ENCODE results near the gene FLNC.

The FLNC gene

DNA sequence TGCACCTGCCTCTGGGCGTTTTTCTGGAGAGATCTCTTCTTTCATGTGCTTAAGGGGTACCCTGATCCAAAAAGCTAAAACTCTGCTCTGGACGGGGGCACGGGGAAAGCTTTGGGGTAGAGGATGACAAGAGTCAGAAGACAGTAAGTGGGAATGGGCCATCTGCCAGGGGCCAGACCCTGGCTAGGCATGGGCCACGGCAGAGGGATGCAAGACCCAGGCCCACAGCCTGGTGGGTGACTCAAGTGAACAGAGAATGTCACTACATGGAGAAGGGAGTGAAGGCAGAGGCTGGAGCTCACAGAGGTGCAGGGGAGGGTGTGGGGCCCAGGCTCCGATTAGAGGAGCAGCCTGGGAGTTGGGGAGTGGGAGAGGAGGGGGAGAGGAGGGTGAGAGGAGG lies 15.3 kb downstream of the FLNC start:
- DNase-seq: no peak

DNA sequence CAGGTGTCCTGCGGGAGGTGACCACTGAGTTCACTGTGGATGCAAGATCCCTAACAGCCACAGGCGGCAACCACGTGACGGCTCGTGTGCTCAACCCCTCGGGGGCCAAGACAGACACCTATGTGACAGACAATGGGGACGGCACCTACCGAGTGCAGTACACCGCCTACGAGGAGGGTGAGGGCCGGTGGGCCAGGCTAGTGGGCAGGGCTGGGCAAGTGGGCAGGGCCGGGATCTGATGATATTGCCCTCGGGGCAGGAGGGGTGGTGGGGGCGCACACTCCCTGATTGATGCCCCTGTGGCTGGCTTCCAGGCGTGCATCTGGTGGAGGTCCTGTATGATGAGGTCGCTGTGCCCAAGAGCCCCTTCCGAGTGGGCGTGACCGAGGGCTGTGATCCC lies 15.8 kb downstream of the FLNC start:
- no peak for DNase-seq

- DNase-seq: no peak
Observed at GRCh38 chr7:128846781-128847444, 16.7 kb downstream of the FLNC start.

- no peak for DNase-seq
Observed at GRCh38 chr7:128847721-128848211, 17.6 kb downstream of the FLNC start.

DNA sequence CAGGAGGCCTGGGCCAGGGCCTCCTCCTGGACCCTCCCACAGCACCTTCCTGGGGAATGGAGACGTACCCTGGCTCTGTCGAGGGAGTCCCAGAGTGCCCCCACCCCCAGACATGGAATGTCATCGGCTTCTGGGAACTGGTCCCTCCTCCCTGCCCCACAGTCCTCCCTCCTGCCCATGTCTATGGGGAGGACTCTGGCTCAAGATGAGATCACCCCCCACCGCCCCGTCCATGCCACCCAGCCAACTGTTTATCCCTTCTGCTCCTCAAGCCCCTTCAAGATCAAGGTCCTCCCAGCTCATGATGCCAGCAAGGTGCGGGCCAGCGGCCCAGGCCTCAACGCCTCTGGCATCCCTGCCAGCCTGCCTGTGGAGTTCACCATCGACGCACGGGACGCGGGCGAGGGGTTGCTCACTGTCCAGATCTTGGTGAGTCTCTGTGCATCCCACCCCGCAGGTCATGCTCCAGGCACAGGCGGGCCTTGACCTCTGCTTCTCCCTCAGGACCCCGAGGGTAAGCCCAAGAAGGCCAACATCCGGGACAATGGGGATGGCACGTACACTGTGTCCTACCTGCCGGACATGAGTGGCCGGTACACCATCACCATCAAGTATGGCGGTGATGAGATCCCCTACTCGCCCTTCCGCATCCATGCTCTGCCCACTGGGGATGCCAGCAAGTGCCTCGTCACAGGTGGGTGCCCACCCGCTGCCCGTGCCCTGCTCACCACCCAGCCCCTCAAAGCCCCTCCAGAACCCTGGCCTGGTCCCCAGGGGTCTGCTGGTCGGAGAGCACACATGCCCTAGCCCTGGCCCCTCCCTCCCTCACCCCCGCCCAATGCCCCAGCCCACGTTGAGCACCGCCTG lies 18.3 kb downstream of the FLNC start:
- DNase-seq: no peak

GRCh38 chr7:128849156-128849515 lies 18.9 kb downstream of the FLNC start:
- no peak for DNase-seq

- DNase-seq: no peak
Observed at GRCh38 chr7:128849804-128850490, 19.7 kb downstream of the FLNC start.

DNA sequence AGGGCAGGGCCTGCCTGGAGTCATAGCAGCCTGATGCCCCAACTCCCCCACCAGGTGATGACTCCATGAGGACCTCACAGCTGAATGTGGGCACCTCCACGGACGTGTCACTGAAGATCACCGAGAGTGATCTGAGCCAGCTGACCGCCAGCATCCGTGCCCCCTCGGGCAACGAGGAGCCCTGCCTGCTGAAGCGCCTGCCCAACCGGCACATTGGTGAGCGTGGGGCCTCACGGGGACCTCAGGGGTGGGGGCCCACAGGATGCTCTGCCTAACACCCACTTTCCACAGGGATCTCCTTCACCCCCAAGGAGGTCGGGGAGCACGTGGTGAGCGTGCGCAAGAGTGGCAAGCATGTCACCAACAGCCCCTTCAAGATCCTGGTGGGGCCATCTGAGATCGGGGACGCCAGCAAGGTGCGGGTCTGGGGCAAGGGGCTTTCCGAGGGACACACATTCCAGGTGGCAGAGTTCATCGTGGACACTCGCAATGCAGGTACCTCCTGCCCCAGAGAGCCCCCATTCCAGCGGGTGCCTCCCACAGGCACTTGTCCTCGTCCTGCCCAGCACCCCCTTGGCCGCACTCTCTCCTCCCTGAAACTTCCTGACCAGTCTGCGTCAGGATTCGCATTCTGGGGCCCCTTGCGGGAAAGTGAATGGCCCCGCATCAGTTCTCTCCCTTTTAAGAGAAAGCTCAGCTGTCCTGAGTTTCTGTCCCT lies 22.5 kb downstream of the FLNC start:
- no peak for DNase-seq

GRCh38 chr7:128853799-128854198 lies 23.6 kb downstream of the FLNC start:
- DNase-seq: no peak

DNA sequence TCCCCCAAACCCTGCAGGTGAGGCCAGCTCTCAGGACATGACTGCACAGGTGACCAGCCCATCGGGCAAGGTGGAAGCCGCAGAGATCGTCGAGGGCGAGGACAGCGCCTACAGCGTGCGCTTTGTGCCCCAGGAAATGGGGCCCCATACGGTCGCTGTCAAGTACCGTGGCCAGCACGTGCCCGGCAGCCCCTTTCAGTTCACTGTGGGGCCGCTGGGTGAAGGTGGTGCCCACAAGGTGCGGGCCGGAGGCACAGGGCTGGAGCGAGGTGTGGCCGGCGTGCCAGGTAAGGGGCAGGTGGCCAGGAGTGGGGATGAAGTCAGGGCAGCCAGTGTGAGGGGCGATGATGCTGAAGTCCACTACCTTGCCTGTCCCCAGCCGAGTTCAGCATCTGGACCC lies 24.2 kb downstream of the FLNC start:
- DNase-seq: no peak

DNA sequence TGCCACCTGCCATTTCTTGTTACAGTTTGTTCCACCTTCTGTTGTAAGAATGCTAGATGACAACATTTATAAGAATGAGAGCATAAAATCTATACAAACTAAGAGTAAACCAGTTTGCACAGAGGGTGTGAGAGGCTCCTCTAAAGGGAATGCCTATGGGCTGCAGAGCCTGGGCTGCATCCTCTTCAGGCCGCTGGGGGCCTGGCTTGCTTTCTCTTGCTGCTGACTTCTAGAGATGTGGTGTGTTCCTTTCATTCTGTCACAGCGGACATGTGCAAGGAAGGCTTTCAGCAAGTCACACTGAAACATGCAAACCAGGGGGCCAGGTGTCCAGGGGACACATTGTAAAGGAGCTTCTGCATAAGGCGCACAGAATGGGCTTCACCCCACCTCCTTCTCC lies 25.4 kb downstream of the FLNC start:
- no peak for DNase-seq

GRCh38 chr7:128856001-128856718 lies 26.0 kb downstream of the FLNC start:
- no peak for DNase-seq

GRCh38 chr7:128858380-128859231 lies 28.4 kb downstream of the FLNC start:
- no peak for DNase-seq

DNA sequence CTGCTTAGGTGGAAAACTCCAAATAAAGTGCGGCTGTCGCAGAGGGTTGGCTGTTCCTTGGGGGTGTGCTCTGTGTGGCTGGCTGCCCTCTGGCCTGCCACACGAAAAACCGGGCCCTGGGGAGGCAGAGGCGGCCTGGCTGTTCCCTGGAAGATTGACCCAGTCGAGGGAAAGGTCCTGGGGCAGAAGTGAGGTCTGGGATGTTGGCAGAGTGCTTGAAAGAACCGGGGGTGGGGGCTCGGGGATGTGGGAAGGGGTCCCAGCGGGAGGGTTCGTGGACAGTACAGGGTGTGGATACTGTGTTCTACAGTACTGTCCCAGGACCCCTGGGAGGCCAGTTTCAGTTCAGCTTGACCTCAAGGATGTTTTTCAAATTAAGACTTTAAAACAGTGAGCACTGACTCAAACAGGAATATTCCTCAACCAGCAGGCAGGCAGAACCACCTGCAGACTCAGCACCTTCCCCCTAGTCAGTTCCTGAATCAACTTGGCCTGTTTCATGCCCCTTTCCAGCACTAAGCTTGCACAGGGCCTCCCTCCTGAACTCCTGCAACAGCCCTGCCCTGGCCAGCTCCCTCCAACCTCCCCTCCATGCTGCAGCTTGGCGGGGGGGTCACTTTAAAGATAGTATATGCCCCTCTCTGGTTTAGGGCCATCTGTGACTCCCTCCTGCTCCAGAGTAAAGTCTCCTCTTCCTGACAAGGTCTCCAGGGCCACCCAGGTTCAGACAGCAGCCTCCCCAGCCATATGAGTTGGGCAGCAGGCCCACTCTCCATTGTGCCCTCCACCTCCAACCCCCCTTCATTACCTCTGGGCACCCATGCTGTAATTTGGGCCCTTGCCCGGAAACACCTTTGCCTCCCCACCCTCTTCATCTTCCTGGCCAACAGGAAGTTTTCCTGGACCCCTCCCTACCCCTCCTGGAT lies 29.3 kb downstream of the FLNC start:
- DNase-seq: no peak

GRCh38 chr7:128860158-128861073 lies 30.2 kb downstream of the FLNC start:
- no peak for DNase-seq

DNA sequence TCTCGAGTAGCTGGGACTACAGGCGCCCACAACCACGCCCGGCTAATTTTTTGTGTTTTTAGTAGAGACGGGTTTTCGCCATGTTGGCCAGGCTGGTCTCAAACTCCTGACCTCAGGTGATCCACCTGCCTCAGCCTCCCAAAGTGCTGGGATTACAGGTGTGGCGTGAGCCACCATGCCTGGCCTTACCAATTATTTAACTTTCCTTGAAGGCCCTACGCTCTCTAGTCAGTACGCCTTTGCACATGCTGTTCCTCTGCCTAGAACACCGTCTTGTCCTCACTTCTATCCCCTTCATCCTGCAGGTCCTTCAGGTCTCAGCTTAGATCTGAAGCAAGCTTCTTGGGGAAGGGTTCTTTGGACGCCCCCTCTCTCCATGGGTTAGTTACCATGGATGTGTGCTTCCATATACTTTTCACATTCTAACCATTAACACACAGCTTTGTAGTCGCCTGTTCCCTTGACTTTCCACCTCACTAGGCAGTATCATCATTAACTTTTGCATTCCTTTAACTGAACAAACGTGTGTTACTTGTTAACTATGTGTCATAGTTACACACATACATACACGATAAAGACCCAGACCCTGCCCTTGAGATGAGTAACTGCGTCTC lies 31.9 kb downstream of the FLNC start:
- DNase-seq: no peak

- peak; percentile 95 for DNase-seq
Observed at GRCh38 chr7:128862571-128863432, 32.6 kb downstream of the FLNC start, which contains the start of gene ATP6V1F. ATP6V1F (plus strand) TSS chr7:128862856; CDS start chr7:128862905, 49 bp downstream.

Measured in SHP77 (cell line).